Ectodermal cell (in vitro differentiated cells): ENCODE data around the gene UGT1A1.

Experiments
- H3K27ac ChIP-seq: 2 replicates; pipeline ENCODE4 v1.7.0; 2013; ENCODE audit warnings: mild to moderate bottlenecking, low read depth, low read length; ENCODE audit not compliant: insufficient read depth, poor library complexity, severe bottlenecking
- H3K27me3 ChIP-seq: 2 replicates; pipeline ENCODE4 v1.7.0; 2013; ENCODE audit warnings: mild to moderate bottlenecking, low read length; ENCODE audit not compliant: insufficient read depth, control insufficient read depth, poor library complexity, severe bottlenecking
- H3K36me3 ChIP-seq: one replicate; pipeline ENCODE4 v1.7.0; 2013; ENCODE audit warnings: low read length; ENCODE audit not compliant: control insufficient read depth, insufficient read depth
- H3K4me1 ChIP-seq: one replicate; pipeline ENCODE4 v1.7.0; 2013; ENCODE audit warnings: low read length; ENCODE audit not compliant: control insufficient read depth, insufficient read depth
- H3K4me3 ChIP-seq: 2 replicates; pipeline ENCODE4 v1.7.0; 2013; ENCODE audit warnings: low read depth, low read length, control low read depth; ENCODE audit not compliant: insufficient read depth
- H3K9me3 ChIP-seq: 2 replicates; pipeline ENCODE4 v1.7.0; 2013; ENCODE audit warnings: mild to moderate bottlenecking, low read length, moderate library complexity; ENCODE audit not compliant: control insufficient read depth
- WGBS, 2 experiments: methylation state at CpG; one replicate each; pipeline ENCODE4 v1.1.7; 2013; ENCODE audit warnings: missing lambda C conversion rate in 2 of 2; 5-methylcytosine and 5-hydroxymethylcytosine counted together

Gene UGT1A1

GRCh38 chr2:233822101-233822771, 62.2 kb downstream of the UGT1A1 start:
- 94% methylated on average over 21 of the region's 21 CpGs for WGBS, 2 experiments
- Histone ChIP-seq H3K9me3 (no peaks in the 10 kb centered on the region), H3K27me3 (no peaks in the 10 kb centered on the region), H3K27ac (no peak overlapping the region), H3K4me1 (no peaks in the 10 kb centered on the region), H3K36me3 (no peaks in the 10 kb centered on the region), H3K4me3 (no peak overlapping the region)
